ENCODE measurements around the gene MAGEC1.
A peak's percentile ranks its signal among the peaks of the same experiment; 100 is the strongest.

Gene MAGEC1

DNA sequence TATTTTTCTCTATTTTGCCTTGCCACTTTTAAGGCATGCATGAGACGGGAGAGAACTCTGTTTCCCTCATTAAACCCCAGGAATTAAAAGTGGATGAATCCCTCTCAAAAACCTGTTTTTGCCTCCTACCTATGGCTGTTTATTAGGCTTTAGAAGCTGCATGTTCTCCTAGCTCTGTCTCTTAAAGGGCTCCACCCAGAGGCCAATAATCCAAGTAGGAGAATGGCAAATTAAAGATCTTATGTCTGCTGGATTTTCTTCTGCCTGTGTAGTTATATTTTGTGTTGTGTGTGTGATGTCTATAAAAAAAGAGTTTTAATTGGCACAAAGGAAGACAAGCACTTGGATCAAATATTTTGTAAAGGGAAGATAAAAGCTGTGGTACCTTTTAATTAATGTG, 32.4 kb downstream of the MAGEC1 start:
- TF ChIP-seq ZBTB7A (IDR thresholded peaks at IDR 0.05; ENCODE audit: low read depth) = no peak
- TF ChIP-seq, protein P1, sequence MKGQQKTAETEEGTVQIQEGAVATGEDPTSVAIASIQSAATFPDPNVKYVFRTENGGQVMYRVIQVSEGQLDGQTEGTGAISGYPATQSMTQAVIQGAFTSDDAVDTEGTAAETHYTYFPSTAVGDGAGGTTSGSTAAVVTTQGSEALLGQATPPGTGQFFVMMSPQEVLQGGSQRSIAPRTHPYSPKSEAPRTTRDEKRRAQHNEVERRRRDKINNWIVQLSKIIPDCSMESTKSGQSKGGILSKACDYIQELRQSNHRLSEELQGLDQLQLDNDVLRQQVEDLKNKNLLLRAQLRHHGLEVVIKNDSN (IDR thresholded peaks at IDR 0.05) = no peak
- peak; percentile 4; the same call in 1 of the 2 replicates for TF ChIP-seq RAD21 (IDR thresholded peaks at IDR 0.05; ENCODE audit: low read depth)

DNA sequence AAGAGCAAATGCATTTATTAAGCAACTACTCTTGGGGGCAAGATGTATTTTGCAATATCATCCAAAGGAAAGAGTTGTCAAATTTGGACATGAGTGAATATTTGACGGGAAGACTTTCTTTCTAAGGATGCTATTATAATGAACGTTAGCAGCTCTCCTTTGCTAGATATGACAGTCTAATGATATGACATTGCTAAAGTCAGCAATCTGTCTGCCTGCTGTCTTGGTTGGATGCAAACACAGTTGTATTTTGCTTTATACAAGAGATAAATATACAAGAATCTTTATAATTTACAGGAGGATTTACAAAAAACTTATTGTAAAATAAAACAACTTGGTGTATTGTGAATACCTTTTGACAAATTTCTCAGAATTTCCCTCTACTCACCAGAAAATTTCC, 37.5 kb downstream of the MAGEC1 start:
- TF ChIP-seq TCF12 (IDR thresholded peaks at IDR 0.05; ENCODE audit: low read depth) (no peak), TAF1 (IDR thresholded peaks at IDR 0.05; ENCODE audit: low read depth) (no peak), FOXM1 (IDR thresholded peaks at IDR 0.05; ENCODE audit: borderline replicate concordance, low read depth) (no peak), YY1 (IDR thresholded peaks at IDR 0.05; ENCODE audit: low read depth) (no peak), NFIC (IDR thresholded peaks at IDR 0.05) (no peak), RAD21 (IDR thresholded peaks at IDR 0.05; ENCODE audit: low read depth) (no peak), CREB1 (IDR thresholded peaks at IDR 0.05; ENCODE audit: low read depth) (no peak), EP300 (IDR thresholded peaks at IDR 0.05; ENCODE audit: borderline replicate concordance) (no peak), TEAD4 (IDR thresholded peaks at IDR 0.05) (no peak), CEBPB (IDR thresholded peaks at IDR 0.05) (no peak), EGR1 (IDR thresholded peaks at IDR 0.05) (no peak), ZBTB7A (IDR thresholded peaks at IDR 0.05; ENCODE audit: low read depth) (no peak)
- TF ChIP-seq, protein P2, sequence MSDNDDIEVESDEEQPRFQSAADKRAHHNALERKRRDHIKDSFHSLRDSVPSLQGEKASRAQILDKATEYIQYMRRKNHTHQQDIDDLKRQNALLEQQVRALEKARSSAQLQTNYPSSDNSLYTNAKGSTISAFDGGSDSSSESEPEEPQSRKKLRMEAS (IDR thresholded peaks at IDR 0.05) = no peak
- TF ChIP-seq, protein P3, sequence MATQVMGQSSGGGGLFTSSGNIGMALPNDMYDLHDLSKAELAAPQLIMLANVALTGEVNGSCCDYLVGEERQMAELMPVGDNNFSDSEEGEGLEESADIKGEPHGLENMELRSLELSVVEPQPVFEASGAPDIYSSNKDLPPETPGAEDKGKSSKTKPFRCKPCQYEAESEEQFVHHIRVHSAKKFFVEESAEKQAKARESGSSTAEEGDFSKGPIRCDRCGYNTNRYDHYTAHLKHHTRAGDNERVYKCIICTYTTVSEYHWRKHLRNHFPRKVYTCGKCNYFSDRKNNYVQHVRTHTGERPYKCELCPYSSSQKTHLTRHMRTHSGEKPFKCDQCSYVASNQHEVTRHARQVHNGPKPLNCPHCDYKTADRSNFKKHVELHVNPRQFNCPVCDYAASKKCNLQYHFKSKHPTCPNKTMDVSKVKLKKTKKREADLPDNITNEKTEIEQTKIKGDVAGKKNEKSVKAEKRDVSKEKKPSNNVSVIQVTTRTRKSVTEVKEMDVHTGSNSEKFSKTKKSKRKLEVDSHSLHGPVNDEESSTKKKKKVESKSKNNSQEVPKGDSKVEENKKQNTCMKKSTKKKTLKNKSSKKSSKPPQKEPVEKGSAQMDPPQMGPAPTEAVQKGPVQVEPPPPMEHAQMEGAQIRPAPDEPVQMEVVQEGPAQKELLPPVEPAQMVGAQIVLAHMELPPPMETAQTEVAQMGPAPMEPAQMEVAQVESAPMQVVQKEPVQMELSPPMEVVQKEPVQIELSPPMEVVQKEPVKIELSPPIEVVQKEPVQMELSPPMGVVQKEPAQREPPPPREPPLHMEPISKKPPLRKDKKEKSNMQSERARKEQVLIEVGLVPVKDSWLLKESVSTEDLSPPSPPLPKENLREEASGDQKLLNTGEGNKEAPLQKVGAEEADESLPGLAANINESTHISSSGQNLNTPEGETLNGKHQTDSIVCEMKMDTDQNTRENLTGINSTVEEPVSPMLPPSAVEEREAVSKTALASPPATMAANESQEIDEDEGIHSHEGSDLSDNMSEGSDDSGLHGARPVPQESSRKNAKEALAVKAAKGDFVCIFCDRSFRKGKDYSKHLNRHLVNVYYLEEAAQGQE (IDR thresholded peaks at IDR 0.05; ENCODE audit: low read depth) = no peak
- TF ChIP-seq, protein P1 (IDR thresholded peaks at IDR 0.05) = no peak

DNA sequence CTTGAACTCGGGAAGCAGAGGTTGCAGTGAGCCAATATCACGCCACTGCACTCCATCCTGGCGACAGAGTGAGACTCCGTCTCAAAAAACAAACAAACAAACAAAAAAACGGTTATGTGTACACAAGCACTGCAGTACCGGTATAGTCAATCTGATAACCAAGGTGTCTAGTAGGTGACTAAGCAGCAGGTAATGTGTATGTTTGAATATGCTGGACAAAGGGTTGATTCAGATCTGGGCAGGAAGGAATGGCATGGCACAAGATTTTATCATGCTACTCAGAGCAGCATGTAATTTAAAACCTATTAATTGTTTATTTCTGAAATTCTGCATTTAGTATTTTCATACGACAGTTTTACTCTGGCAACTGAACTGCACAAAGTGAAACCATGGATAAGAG, 41.7 kb downstream of the MAGEC1 start:
- no peak for TF ChIP-seq NFIC (IDR thresholded peaks at IDR 0.05)
- TF ChIP-seq, protein P1 (IDR thresholded peaks at IDR 0.05) = no peak
- TF ChIP-seq ZBTB7A (IDR thresholded peaks at IDR 0.05; ENCODE audit: low read depth) = no peak
- TF ChIP-seq TEAD4 (IDR thresholded peaks at IDR 0.05) = no peak
- TF ChIP-seq RAD21 (IDR thresholded peaks at IDR 0.05; ENCODE audit: low read depth) = no peak
- TF ChIP-seq CEBPB (IDR thresholded peaks at IDR 0.05) = no peak
- no peak for TF ChIP-seq CREB1 (IDR thresholded peaks at IDR 0.05; ENCODE audit: low read depth)
- TF ChIP-seq YY1 (IDR thresholded peaks at IDR 0.05; ENCODE audit: low read depth) = no peak
- TF ChIP-seq, protein P2 (IDR thresholded peaks at IDR 0.05) = no peak
- TF ChIP-seq FOXM1 (IDR thresholded peaks at IDR 0.05; ENCODE audit: borderline replicate concordance, low read depth) = no peak
- TF ChIP-seq EGR1 (IDR thresholded peaks at IDR 0.05) = no peak
- no peak for TF ChIP-seq EP300 (IDR thresholded peaks at IDR 0.05; ENCODE audit: borderline replicate concordance)
- no peak for TF ChIP-seq TAF1 (IDR thresholded peaks at IDR 0.05; ENCODE audit: low read depth)
- TF ChIP-seq, protein P3 (IDR thresholded peaks at IDR 0.05; ENCODE audit: low read depth) = no peak
- TF ChIP-seq TCF12 (IDR thresholded peaks at IDR 0.05; ENCODE audit: low read depth) = no peak

DNA sequence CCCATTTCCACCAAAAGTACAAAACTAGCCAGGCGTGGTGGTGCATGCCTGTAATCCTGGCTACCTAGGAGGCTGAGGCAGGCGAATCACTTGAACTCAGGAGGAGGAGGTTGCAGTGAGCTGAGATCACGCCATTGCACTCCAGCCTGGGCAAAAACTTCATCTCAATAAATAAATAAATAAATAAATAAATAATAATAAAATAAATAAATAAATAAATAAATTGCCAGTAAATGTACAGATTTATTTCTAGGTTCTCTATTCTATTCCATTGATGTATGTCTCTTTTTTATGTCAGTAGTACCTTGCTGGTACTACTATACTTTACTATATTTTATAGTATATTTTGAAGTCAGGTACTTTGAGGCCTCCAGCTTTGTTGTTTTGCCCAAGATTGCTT, 43.7 kb downstream of the MAGEC1 start:
- TF ChIP-seq EP300 (IDR thresholded peaks at IDR 0.05; ENCODE audit: borderline replicate concordance) = no peak

DNA sequence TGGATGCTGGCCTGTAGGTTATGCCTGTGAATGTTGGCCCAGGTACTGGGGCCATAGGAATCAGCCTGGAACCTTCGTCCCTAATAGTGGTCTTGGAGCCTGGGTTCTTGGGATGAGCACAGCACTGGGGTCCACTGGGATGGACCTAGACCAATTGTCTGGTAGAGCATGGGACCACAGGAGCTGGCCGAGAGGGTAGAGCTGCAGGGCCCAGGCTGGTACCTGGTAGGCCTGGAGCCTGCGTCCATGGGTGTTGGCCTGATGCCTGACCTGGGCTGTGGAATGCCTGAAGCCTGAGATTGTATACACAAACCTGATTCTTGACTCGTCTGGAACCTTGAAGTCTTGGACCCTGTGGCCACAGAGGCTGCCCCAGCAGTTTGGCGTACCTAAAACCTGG, 48.9 kb downstream of the MAGEC1 start:
- TF ChIP-seq ZBTB7A (IDR thresholded peaks at IDR 0.05; ENCODE audit: low read depth) (no peak), YY1 (IDR thresholded peaks at IDR 0.05; ENCODE audit: low read depth) (no peak), TAF1 (IDR thresholded peaks at IDR 0.05; ENCODE audit: low read depth) (no peak), RAD21 (IDR thresholded peaks at IDR 0.05; ENCODE audit: low read depth) (no peak), EP300 (IDR thresholded peaks at IDR 0.05; ENCODE audit: borderline replicate concordance) (no peak), TEAD4 (IDR thresholded peaks at IDR 0.05) (no peak), TCF12 (IDR thresholded peaks at IDR 0.05; ENCODE audit: low read depth) (no peak), EGR1 (IDR thresholded peaks at IDR 0.05) (no peak), CREB1 (IDR thresholded peaks at IDR 0.05; ENCODE audit: low read depth) (no peak), CEBPB (IDR thresholded peaks at IDR 0.05) (no peak), NFIC (IDR thresholded peaks at IDR 0.05) (no peak), FOXM1 (IDR thresholded peaks at IDR 0.05; ENCODE audit: borderline replicate concordance, low read depth) (no peak)
- TF ChIP-seq, protein P3 (IDR thresholded peaks at IDR 0.05; ENCODE audit: low read depth) = no peak
- TF ChIP-seq, protein P2 (IDR thresholded peaks at IDR 0.05) = no peak
- TF ChIP-seq, protein P1 (IDR thresholded peaks at IDR 0.05) = no peak

Measured in Ishikawa (cell line).